ENCODE data around the gene DQX1.

- no peak for TF ChIP-seq CTCF (conservative IDR thresholded peaks at IDR 0.05; ENCODE audit: low read depth in 2 of 2)
- no peak for TF ChIP-seq EZH2 (IDR thresholded peaks at IDR 0.05; ENCODE audit: low read depth, unreplicated experiment)
These were observed 3.6 kb upstream of the DQX1 start, which contains the start of the genes AUP1 and HTRA2 for GRCh38 chr2:74529357-74530238.

All from GM23338 (cell line).